Measurements from ENCODE around the gene RFC5. TPM values are rescaled to one million over a fixed set of nuclear protein-coding genes. Genes with fewer than 3 reads are reported as not detected.

The RFC5 gene
- total and polyA plus RNA-seq, 2 of the 8 experiments (the other 6 are each of a cell fraction or from before 2014, with no cell fraction given), result 34.4 to 40.6 TPM

DNA sequence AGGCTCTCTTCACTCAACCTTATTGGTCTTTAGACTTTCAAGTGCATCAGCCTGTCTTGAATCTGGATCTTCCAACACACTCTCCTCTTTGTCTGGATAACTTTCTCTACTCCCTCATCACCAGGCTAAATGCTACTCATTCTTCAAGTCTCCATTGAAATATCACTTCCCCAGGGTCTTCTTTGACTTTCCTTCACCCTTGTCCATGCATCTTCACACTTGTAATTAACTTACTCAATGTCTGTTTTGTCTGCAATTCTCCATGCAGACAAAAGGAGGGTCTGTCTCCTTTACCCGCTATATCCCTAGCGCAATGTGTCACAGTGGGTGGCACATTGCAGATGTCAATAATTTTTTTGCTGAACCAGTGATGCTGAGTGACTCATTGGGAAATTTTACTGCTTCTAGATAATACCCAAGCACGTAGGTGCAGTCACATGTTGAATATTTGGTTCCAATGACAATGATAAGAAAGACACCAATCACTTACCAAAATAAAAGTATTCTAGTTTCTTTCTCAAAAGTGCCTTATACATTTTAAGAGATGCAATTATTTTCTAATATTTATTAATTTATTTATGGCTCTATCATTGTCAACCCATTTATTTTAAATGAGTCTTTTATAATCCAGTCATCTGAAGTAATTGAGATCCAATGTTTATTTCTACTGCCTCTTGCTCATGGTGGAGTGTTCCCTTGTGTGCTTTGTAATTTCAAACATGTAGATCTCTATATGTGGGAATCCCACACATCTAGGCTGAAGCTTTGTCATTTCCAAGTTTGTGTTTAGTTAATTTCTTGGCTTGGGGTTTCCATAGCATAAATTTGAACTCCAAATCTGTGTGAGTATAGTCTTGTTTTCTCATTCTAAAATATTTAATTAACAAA lies 21.7 kb upstream of the RFC5 start (continued):
- TF ChIP-seq, protein P1, sequence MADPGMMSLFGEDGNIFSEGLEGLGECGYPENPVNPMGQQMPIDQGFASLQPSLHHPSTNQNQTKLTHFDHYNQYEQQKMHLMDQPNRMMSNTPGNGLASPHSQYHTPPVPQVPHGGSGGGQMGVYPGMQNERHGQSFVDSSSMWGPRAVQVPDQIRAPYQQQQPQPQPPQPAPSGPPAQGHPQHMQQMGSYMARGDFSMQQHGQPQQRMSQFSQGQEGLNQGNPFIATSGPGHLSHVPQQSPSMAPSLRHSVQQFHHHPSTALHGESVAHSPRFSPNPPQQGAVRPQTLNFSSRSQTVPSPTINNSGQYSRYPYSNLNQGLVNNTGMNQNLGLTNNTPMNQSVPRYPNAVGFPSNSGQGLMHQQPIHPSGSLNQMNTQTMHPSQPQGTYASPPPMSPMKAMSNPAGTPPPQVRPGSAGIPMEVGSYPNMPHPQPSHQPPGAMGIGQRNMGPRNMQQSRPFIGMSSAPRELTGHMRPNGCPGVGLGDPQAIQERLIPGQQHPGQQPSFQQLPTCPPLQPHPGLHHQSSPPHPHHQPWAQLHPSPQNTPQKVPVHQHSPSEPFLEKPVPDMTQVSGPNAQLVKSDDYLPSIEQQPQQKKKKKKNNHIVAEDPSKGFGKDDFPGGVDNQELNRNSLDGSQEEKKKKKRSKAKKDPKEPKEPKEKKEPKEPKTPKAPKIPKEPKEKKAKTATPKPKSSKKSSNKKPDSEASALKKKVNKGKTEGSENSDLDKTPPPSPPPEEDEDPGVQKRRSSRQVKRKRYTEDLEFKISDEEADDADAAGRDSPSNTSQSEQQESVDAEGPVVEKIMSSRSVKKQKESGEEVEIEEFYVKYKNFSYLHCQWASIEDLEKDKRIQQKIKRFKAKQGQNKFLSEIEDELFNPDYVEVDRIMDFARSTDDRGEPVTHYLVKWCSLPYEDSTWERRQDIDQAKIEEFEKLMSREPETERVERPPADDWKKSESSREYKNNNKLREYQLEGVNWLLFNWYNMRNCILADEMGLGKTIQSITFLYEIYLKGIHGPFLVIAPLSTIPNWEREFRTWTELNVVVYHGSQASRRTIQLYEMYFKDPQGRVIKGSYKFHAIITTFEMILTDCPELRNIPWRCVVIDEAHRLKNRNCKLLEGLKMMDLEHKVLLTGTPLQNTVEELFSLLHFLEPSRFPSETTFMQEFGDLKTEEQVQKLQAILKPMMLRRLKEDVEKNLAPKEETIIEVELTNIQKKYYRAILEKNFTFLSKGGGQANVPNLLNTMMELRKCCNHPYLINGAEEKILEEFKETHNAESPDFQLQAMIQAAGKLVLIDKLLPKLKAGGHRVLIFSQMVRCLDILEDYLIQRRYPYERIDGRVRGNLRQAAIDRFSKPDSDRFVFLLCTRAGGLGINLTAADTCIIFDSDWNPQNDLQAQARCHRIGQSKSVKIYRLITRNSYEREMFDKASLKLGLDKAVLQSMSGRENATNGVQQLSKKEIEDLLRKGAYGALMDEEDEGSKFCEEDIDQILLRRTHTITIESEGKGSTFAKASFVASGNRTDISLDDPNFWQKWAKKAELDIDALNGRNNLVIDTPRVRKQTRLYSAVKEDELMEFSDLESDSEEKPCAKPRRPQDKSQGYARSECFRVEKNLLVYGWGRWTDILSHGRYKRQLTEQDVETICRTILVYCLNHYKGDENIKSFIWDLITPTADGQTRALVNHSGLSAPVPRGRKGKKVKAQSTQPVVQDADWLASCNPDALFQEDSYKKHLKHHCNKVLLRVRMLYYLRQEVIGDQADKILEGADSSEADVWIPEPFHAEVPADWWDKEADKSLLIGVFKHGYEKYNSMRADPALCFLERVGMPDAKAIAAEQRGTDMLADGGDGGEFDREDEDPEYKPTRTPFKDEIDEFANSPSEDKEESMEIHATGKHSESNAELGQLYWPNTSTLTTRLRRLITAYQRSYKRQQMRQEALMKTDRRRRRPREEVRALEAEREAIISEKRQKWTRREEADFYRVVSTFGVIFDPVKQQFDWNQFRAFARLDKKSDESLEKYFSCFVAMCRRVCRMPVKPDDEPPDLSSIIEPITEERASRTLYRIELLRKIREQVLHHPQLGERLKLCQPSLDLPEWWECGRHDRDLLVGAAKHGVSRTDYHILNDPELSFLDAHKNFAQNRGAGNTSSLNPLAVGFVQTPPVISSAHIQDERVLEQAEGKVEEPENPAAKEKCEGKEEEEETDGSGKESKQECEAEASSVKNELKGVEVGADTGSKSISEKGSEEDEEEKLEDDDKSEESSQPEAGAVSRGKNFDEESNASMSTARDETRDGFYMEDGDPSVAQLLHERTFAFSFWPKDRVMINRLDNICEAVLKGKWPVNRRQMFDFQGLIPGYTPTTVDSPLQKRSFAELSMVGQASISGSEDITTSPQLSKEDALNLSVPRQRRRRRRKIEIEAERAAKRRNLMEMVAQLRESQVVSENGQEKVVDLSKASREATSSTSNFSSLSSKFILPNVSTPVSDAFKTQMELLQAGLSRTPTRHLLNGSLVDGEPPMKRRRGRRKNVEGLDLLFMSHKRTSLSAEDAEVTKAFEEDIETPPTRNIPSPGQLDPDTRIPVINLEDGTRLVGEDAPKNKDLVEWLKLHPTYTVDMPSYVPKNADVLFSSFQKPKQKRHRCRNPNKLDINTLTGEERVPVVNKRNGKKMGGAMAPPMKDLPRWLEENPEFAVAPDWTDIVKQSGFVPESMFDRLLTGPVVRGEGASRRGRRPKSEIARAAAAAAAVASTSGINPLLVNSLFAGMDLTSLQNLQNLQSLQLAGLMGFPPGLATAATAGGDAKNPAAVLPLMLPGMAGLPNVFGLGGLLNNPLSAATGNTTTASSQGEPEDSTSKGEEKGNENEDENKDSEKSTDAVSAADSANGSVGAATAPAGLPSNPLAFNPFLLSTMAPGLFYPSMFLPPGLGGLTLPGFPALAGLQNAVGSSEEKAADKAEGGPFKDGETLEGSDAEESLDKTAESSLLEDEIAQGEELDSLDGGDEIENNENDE (IDR thresholded peaks at IDR 0.05; ENCODE audit: insufficient replicate concordance, low read length), result no peak
- TF ChIP-seq KDM4A (IDR thresholded peaks at IDR 0.05; ENCODE audit: low read depth, low read length, severe bottlenecking) (no peak), NANOG (IDR thresholded peaks at IDR 0.05; ENCODE audit: insufficient read depth, low read depth, low read length, poor library complexity, severe bottlenecking) (no peak), NRF1 (IDR thresholded peaks at IDR 0.05; ENCODE audit: low read depth, low read length) (no peak)
- TF ChIP-seq, protein P2, sequence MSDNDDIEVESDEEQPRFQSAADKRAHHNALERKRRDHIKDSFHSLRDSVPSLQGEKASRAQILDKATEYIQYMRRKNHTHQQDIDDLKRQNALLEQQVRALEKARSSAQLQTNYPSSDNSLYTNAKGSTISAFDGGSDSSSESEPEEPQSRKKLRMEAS (IDR thresholded peaks at IDR 0.05), result no peak
